Iris pigment epithelial cell (primary cell): ENCODE measurements around the gene AMN.

Source experiments
- DNase-seq: peaks from one replicate; pipeline ENCODE4 v3.0.0-alpha.2; 2011; ENCODE audit warnings: low read depth

AMN gene

DNA sequence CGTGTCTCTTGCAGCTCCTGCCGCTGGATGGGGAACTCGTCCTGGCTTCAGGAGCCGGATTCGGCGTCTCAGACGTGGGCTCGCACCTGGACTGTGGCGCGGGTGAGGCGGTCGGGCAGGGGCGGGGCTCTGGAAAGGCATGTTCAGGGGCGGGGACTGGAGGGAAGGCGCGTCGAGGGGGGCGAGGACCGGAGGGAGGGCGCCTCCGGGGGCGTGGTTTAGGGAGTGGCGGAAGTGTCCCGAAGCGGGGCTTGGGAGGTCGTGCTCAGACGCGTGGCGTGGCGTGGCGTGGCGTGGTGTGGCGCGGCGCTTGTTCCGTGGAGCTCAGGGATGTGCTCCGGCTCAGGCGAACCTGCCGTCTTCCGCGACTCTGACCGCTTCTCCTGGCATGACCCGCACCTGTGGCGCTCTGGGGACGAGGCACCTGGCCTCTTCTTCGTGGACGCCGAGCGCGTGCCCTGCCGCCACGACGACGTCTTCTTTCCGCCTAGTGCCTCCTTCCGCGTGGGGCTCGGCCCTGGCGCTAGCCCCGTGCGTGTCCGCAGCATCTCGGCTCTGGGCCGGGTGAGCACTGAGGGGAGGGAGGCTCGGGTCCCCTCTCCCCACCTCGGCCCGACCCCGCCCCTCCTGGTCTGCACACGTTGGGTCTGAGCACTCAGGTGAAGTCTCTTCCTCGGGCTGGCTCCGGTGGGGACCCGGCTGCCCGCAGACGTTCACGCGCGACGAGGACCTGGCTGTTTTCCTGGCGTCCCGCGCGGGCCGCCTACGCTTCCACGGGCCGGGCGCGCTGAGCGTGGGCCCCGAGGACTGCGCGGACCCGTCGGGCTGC is 6.2 kb downstream of the AMN start:
- DNase-seq, result peak; percentile 18

DNA sequence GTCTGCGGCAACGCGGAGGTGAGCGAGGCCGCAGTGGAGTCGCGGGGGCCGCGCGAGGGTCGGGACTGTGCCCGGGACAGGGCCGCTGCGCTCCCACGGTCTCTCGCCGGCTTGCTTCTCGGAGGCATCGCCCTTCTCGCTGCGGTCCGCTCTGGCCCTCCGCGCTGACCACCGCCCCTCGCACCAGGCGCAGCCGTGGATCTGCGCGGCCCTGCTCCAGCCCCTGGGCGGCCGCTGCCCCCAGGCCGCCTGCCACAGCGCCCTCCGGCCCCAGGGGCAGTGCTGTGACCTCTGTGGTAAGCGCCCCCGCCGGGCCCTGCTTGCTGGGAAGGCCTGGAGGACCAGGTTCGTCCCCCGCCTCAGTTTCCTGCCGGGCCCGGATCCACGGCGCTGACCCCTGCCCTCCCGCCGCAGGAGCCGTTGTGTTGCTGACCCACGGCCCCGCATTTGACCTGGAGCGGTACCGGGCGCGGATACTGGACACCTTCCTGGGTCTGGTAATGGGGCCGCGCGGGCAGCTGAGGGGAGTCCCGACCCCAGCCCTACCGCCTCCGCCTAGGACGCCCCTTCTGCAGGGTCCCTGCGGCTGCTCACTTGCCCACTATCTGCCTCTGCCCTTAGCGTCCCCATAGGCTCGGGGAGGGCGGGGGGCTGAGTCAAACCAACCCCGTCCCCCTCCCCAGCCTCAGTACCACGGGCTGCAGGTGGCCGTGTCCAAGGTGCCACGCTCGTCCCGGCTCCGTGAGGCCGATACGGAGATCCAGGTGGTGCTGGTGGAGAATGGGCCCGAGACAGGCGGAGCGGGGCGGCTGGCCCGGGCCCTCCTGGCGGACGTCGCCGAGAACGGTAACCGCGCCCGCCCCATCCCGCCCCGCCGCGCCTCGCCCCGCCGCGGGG is 7.0 kb downstream of the AMN start:
- no peak for DNase-seq

DNA sequence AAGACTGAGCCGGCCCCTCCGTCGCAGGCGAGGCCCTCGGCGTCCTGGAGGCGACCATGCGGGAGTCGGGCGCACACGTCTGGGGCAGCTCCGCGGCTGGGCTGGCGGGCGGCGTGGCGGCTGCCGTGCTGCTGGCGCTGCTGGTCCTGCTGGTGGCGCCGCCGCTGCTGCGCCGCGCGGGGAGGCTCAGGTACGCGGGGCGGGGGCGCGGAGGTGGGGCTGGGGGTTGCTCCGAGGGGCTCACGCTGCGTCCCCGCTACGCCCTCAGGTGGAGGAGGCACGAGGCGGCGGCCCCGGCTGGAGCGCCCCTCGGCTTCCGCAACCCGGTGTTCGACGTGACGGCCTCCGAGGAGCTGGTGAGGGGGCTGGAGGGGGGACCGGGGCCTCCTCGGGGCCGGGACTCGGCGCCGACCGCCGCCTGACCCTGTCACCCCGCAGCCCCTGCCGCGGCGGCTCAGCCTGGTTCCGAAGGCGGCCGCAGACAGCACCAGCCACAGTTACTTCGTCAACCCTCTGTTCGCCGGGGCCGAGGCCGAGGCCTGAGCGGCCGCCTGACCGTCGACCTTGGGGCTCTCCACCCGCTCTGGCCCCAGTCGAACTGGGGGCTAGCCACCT is 7.8 kb downstream of the AMN start:
- DNase-seq, result no peak

DNA sequence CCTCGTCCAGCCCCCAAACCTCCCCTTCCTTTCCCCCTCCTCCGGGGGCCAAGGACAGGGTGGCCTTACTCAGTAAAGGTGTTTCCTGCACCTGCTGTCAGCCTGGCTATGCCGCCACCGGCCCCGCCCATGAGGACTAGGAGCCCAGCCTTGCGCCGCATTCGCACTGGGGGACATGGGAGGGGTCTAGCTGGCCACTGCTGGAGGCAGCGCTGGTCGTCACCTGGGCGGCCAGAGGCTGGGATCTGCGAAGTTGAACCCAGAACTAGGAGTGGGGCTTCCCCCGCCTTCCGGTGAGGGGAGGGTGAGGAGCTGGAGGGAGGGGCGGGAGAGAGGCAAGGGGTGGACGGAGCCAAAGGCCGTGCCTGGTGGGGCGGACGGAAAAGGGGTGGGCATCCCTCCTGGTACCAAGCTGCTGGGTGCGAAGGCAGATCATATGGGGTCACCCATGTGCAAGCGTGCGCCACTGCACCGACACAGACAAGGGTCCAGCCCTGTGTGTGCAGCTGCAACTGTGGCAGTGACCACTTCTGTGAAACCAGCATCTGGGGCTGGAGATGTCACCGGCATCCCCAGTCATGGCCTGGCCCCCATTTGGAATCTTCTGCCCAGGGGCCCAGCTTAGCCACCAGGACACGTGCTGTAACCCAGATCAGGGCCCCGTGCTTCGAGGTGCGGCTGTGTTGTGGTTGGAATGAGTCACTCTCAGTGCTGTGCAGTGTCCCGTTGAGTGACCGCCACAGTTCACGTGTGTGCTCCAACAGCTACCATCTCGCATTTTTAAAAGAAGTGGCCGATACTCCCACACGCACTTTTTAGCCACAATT is 8.5 kb downstream of the AMN start:
- DNase-seq, result peak; percentile 43

DNA sequence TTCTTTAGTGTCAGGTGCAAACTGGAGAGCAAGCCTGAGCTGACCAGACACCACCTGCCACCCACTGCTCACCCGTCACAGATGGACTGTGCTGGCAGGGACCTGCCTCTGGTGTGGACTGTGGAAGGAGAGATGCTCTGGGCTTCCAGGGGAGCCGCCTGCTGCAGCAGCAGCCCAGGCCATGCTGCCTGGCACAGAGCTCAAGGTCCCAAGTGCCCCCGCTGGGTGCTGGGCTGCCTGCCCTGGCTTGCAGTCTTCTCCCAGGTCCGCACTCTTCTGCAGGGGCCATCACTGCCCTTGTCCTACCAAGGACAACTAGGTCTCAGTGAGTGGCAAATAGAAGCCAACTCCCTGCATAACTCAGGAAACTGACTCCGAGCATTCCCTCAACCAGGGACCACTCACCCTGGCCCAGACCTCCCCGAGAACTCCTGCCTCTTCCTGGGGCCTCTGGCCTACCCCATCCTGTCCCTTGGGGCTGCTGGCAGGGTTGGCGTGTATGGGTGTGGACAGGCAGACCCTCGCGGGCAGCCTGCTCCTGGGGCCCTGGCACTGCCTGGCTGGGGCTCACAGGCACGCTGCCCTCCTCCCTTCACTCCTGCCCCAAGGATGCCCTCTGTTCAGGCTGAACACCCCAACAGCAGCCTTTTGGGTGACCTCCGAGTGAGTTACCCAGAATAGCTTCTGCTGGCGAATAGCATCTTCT is 9.3 kb downstream of the AMN start:
- DNase-seq, result no peak

DNA sequence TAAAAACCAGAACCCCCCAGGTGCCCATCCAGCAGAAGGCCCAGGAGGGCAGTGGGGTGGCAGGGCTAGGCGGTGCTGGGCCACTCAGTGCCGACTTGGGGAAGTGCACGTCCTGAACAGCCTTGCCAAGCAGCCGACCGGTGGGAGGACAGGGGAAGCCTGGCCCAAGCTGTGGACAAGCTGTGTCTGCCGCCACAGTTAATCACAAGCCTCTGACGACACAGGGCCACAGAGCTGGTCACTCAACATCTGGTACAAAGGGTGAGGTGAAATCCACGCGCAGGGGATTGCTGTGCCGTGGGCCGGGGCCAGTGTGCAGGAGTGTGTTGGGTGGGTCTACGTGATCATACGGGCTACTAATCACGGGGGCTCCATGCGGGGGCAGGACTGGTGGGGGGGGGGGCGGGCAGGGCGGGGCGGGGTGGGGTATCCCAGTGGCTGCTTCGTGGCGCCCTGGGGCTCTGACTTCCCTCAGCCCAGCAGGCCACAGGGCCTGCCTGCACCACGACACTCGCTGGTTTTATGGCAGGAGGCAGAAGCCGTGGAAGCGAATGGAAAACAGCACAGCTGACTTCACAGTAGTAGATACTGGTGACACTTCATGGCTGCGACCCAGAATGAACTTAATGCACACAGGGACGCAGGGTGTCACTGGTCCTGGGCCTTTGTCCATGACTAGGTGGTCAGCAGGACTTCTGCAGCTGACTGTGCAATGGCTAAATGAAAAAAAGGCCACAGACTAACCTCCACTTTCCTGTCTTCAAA is 10.2 kb downstream of the AMN start:
- no peak for DNase-seq

DNA sequence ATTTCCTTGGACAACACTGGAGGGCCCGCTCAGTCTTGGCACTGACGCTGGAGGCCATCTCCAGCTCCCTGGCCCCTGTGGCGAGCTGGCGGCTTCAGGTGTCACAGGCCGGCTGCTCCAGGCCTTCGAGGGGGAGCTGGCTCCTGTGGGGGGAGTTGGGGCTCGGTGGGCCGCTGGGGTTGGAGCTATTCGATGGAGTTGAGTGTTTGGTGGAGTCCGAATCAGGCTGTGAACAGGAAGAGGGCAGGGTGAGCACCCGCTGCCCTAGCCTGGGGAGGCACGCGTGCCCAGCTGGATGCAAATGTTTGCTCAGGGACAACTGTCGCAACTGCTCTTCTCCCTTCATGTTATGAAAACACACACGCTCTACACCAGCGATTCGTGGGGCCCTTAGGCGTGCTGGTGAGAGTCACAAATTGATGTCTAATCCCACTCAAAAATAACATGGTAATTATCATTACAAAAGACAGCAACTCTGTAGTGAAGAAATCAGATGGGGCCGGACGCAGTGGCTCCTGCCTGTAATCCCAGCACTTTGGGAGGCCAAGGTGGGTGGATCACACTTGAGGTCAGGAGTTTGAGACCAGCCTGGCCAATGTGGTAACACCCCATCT is 11.3 kb downstream of the AMN start:
- no peak for DNase-seq

DNA sequence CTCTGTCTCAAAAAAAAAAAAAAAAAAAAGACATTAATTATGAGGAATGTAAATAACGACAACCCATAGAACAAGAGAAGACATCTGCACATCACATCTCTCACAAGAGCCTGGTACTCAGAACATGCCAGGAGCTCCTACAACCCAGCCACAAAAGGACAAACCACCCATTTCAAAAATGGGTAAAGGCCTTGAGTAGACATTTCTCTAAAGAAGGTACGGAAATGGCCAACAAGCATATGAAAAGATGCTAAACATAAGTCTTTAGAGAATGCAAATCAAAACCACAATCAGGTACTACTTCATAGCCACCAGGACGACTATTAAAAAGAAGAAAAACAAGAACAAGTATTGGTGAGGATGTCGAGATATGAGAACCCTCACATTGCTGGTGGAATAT is 13.3 kb downstream of the AMN start:
- no peak for DNase-seq

DNA sequence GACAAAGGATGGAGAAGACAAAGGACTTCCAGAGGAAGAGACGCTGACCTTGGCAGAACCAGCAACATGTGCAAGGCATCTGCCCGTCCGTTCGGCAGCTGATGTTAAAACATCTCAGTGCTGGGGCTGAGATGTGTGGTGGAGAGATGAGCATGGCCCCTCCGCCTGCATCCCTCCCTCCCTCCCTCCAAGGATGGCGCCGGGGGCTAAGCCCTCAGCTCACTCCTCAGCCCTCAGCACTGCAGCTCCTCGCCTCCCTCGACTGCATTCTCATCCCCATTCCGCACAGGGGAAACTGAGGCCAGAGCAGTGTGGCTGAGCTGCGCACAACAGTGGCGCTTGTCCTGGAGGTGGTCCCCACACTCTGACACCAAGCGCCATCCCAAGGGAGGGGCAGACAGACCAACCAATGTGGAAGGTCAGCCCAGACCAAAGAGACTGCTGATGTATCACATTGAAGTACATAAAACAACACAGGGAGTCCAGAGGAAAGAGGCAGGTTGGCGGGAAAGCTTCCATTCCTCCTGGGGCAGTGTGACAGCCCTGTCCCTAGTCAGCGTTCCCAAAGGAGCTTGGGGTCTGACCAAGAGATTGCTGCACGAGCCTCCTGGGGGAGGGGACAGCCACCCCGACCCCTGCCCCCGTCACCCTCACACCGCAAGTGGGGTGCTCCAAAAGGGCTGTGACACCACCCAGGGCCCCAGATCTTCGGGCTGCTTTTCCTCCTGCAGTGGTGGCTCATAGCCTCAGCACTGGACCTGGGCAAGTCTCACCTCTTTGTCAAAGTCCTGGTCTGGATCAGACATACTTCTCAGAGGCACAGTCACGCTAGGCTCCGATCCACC is 15.1 kb downstream of the AMN start:
- no peak for DNase-seq

DNA sequence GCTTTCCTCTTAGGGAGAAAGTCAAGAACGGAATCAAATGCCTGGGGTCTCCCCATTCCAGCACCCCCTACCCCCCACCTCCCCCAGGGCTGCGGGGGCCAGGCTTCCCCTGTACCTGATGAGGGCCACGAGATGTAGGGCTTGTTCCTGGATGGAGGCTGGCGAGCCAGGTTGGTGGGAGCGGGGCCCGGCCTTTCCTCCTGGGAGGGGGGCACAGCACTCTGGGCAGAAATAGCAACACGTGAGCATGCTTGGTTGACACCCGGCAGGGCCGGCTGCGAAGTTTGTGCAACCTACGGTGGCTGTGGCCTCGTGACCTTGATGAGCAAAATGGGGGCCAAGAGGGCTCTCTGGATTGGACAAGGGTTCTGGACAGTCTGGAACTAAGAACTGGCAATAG is 15.7 kb downstream of the AMN start:
- no peak for DNase-seq

DNA sequence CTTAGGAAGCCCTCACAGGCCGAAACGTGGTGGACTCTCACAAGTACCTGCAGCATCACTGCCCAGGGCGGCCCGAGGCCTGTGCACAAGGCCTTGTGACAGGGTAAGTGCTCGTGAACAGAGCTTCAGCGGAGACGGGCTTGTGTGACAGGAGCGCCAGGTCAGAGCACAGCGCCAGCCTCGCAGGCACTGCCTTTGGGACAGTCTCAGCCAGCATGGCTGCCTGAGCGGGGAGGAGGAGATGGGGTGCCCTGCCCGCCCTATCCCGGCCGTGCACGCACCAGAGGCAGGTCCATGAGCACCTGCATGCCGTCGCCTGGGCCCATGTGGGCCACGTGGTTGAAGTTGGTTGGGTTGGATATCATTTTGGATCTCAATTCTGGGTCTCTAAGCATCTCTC is 16.9 kb downstream of the AMN start:
- DNase-seq, result no peak

DNA sequence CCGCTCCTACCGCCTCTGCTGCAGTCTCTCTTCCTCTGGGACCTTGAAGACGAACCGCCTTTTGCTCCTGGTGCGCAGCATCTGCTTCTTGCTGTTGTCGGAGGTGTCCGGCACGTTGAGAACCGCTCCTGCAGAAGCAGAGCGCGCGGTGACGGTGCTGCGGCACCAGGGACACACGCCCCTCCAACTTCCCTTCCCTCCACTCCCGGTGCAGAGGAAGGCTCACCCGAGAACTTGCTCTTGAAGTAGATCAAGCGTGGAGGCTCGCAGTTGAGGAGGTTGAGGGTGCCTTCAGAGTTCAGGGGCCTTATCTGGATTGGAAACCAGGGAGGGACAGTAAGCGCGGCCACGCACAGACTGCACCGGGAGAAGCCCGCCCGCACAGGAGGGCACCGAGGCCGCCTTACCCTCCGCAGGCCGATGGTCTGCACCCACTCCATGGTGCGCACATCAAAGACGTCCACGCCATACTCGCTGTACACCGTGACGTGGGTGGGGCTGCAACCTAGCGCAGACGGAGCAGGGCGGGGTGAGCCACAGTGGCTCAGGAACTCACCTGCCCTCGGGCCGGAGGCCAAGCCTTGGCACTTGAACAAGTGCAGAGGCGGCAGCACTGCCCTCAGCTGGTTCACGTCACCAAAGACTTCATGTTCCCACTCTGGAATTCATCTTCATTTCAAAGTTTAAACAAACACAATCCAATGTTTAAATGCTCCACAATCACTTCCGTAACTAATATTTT is 17.5 kb downstream of the AMN start:
- DNase-seq, result no peak

DNA sequence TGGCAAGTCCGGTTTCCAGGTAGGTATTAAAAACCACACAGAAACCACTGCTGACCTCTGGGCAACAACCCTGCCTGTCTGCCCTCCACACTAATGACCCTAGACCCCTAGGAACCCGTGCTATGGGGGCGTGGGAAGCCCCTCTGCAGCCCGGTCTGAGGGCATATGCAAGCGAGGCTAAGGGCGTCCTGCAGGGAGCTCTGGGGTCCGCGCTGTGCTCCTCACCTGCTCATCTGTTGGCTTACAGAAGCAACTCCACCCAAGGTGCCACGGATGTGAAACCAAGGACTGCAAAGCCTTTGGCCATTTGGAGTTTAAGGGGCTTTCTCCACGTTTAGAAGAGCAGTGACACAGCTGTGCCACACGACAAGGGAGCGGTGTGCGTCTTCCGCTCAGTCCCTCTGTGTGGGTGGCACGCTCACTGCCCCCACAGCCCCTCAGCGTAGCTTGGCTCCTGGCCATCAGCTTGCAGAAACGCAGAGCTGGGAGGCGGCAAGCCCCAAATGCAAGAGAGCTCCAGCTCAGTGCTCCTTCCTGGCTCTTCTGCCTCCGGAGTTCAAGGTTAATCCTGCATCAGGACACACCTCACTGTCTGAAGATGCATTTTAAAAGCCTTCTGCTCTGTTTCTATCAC is 18.4 kb downstream of the AMN start:
- DNase-seq, result no peak

DNA sequence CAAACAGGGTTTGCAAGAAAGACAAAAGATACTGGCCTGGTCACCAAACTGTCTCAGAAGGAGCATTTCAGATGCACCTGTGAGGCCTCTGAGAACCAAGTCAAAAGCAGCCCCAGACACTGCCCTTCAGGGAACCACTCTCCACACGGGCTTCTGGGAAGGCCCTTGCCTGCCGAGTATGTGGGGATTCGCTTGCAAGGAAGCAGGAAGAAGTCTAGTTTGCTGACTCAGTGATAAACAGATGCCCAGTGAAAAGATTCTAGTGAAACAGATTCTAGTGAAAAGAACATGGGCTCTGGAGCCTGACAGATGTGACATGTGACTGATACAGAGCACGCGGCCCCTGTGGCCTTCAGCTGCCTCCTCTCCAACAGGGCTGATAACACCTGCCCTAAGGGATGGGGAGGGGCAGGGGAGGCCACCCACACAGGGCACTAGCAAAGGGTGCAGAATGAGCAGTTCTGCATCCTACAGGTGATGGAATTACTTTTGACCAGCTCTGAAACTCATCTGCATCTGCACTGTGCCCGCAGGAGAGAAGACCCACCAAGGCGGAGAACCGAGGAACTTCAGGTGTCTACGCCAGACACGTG is 19.1 kb downstream of the AMN start:
- DNase-seq, result no peak

DNA sequence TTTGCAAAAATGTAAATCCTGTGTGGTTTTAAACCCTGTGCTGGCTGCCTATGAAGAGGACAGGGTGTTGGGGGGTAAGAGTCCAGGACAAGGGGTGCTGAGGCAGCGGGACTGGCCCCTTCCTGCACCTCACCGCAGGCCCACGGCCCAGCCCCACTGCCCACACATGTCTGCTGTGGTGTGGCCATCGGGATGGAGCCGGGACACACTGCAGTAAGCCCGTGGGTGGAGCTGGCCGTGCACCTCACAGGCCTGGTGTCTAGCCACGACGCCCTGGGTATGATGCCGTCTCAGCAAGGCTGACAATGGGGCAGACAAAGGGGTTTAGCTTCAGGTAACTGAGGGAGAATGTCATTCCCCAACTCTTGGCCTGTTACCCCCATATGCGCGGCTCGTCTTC is 19.6 kb downstream of the AMN start:
- DNase-seq, result no peak

DNA sequence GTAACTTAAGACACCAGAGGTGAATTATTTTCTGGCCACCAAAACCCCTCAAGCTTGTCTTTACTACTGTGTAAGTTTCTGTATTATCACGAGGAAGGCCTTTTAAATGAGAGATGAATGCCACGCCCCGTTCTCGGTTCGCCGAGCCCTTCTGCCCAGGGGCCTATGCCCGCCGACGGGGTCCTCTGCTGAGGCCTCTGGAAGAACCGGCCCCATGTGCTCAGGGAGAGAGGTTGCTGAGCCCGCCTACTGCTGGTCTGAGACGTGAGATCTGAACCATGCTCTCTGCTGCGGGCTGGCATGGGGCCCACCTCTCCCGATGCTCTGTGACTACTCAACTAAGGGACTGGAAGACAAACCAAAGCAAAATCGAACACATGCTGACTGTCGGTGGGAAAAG is 21.0 kb downstream of the AMN start:
- no peak for DNase-seq

DNA sequence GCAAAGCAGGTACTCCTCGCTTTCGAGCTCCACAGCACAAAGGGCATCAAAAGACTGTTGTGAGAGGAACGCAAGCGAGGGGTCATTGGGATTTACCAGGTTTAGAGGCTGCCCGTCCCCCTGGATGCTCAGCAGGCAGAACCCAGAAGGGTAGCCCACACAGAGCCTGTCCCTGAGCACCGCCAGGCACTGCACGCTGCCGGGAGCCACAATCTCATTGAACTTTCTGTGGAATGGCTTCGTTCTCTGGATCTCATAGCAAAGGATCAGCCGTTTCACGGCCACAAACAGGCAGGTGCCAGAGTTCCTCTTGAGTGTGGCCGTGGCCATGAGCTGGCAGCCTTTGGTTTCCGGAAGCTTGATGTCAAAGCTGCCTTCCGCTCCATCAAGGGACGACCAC is 21.5 kb downstream of the AMN start:
- DNase-seq, result no peak
